Neural cell (in vitro differentiated cells): ENCODE data around the gene DSTN. TPM values are rescaled to one million over a fixed set of nuclear protein-coding genes. Genes with fewer than 3 reads are reported as not detected.

Experiments used
- H2AFZ ChIP-seq: fragments of 200-600, 300-800 bp; sonication (generic), shearing (Covaris generic); 2 replicates; pipeline ENCODE4 v1.6.0; 2014; ENCODE audit warnings: low read depth, mild to moderate bottlenecking, antibody characterized with exemption, low read length, moderate library complexity
- H3F3A ChIP-seq: fragments of 200-600 bp; shearing (Covaris generic); 2 replicates; pipeline ENCODE4 v1.6.1; 2016; ENCODE audit warnings: mild to moderate bottlenecking, moderate library complexity, mixed read lengths, antibody characterized with exemption, low read length; ENCODE audit not compliant: insufficient read depth, poor library complexity, severe bottlenecking
- H3K27ac ChIP-seq: fragments of 200-600, 300-800 bp; sonication (generic), shearing (Covaris generic); 2 replicates; pipeline ENCODE4 v1.5.1; 2014; ENCODE audit warnings: mild to moderate bottlenecking, low read length, moderate library complexity
- H3K27me3 ChIP-seq: fragments of 300-800, 200-600 bp; sonication (generic), shearing (Covaris generic); 2 replicates; pipeline ENCODE4 v1.6.0; 2014; ENCODE audit warnings: mild to moderate bottlenecking, low read depth, low read length, moderate library complexity; ENCODE audit not compliant: insufficient read depth
- H3K36me3 ChIP-seq: fragments of 300-800, 200-600 bp; sonication (generic), shearing (Covaris generic); 2 replicates; pipeline ENCODE4 v1.5.1; 2014; ENCODE audit warnings: mild to moderate bottlenecking, antibody characterized with exemption, low read length, moderate library complexity; ENCODE audit not compliant: insufficient read depth
- H3K4me2 ChIP-seq: fragments of 300-800, 200-600 bp; sonication (generic), shearing (Covaris generic); 2 replicates; pipeline ENCODE4 v1.6.0; 2014; ENCODE audit warnings: mild to moderate bottlenecking, low read length
- H3K4me3 ChIP-seq: fragments of 300-800, 200-600 bp; sonication (generic), shearing (Covaris generic); 2 replicates; pipeline ENCODE4 v1.5.1; 2014; ENCODE audit warnings: mild to moderate bottlenecking, low read length, moderate library complexity
- H3K79me2 ChIP-seq: fragments of 200-600 bp; shearing (Covaris generic); replicated peaks from 2 replicates; pipeline ENCODE4 v1.6.0; 2014; ENCODE audit warnings: mild to moderate bottlenecking, low read length, moderate library complexity; ENCODE audit not compliant: insufficient read depth
- H3K9ac ChIP-seq: fragments of 300-800, 200-600 bp; sonication (generic), shearing (Covaris generic); 2 replicates; pipeline ENCODE4 v1.6.1; 2016; ENCODE audit warnings: mild to moderate bottlenecking, low read length, mixed read lengths
- H3K9me2 ChIP-seq: fragments of 200-600 bp; shearing (Covaris generic); 2 replicates; pipeline ENCODE4 v1.6.1; 2016; ENCODE audit warnings: mild to moderate bottlenecking, low read length, mixed read lengths; ENCODE audit not compliant: insufficient read depth
- H3K9me3 ChIP-seq: fragments of 200-600, 300-800 bp; sonication (generic), shearing (Covaris generic); 2 replicates; pipeline ENCODE4 v1.6.1; 2016; ENCODE audit warnings: mild to moderate bottlenecking, mixed run types, low read length, moderate library complexity, mixed read lengths
- H4K20me1 ChIP-seq: fragments of 200-600 bp; shearing (Covaris generic); 2 replicates; pipeline ENCODE4 v1.6.1; 2016; ENCODE audit warnings: mild to moderate bottlenecking, mixed run types; ENCODE audit not compliant: insufficient read depth
- CTCF ChIP-seq: fragments of 450-650 bp; IDR thresholded peaks from 2 replicates; pipeline ENCODE4 v1.5.1; 2014; ENCODE audit warnings: antibody characterized with exemption, mild to moderate bottlenecking, moderate library complexity; ENCODE audit not compliant: poor library complexity, severe bottlenecking
- EP300 ChIP-seq: fragments of 450-650 bp; conservative IDR thresholded peaks from 2 replicates; pipeline ENCODE4 v1.6.1; 2014; ENCODE audit warnings: antibody characterized with exemption, mild to moderate bottlenecking, moderate library complexity; ENCODE audit not compliant: poor library complexity, severe bottlenecking
- EZH2 ChIP-seq: fragments of 200-600, 300-800 bp; shearing (Covaris generic), sonication (generic); IDR thresholded peaks from 2 replicates; pipeline ENCODE4 v1.6.1; 2014; ENCODE audit warnings: antibody characterized with exemption, low read length, borderline replicate concordance, mild to moderate bottlenecking; ENCODE audit not compliant: insufficient read depth, poor library complexity, severe bottlenecking
- MXI1 ChIP-seq: fragments of 450-650 bp; conservative IDR thresholded peaks from 2 replicates; pipeline ENCODE4 v1.6.1; 2014; ENCODE audit warnings: antibody characterized with exemption, mild to moderate bottlenecking; ENCODE audit not compliant: poor library complexity, severe bottlenecking
- POLR2AphosphoS5 ChIP-seq: IDR thresholded peaks from 2 replicates; pipeline ENCODE4 v1.6.1; 2012
- RAD21 ChIP-seq: fragments of 450-650 bp; conservative IDR thresholded peaks from 2 replicates; pipeline ENCODE4 v1.6.1; 2014; ENCODE audit warnings: antibody characterized with exemption, mild to moderate bottlenecking, moderate library complexity
- REST ChIP-seq: IDR thresholded peaks from 2 replicates; pipeline ENCODE4 v1.6.1; 2012; ENCODE audit warnings: borderline replicate concordance
- SMC3 ChIP-seq: fragments of 450-650 bp; conservative IDR thresholded peaks from 2 replicates; pipeline ENCODE4 v1.6.1; 2014; ENCODE audit warnings: antibody characterized with exemption, mild to moderate bottlenecking, moderate library complexity; ENCODE audit not compliant: poor library complexity
- TAF1 ChIP-seq: IDR thresholded peaks from 2 replicates; pipeline ENCODE4 v1.6.1; 2012; ENCODE audit warnings: low read depth
- polyA plus RNA-seq: library from polyadenylated mRNA; depleted of rRNA; stranded (reverse); fragments of >200 nt; gene quantifications from 2 replicates; pipeline ENCODE4 v1.2.3, GENCODE V29; 2014

The DSTN gene
- polyA plus RNA-seq, 1 donor from 2014 or later: 276 TPM

GRCh38 chr20:17608701-17609497 lies 39.0 kb downstream of the DSTN start:
- Histone ChIP-seq H4K20me1 (no peaks in the 10 kb centered on the region), H3K27me3 (no peaks in the 10 kb centered on the region), H3K36me3 (peaks cover 5% of the 10 kb centered on the region), H3K9me2 (no peaks in the 10 kb centered on the region), H2AFZ (no peak overlapping the region), H3K9ac (no peak overlapping the region), H3K27ac (no peak overlapping the region), H3K79me2 (no peaks in the 10 kb centered on the region), H3K4me3 (no peak overlapping the region), H3K9me3 (no peaks in the 10 kb centered on the region), H3K4me2 (no peak overlapping the region), H3F3A (no peaks in the 10 kb centered on the region)
- no peak for TF ChIP-seq EP300
- TF ChIP-seq POLR2AphosphoS5: no peak
- no peak for TF ChIP-seq MXI1
- TF ChIP-seq SMC3: no peak
- TF ChIP-seq REST: no peak
- TF ChIP-seq CTCF: no peak
- no peak for TF ChIP-seq RAD21
- no peak for TF ChIP-seq EZH2
- TF ChIP-seq TAF1: no peak

GRCh38 chr20:17609811-17610377 lies 40.0 kb downstream of the DSTN start:
- Histone ChIP-seq H3K9ac (no peak overlapping the region), H2AFZ (no peak overlapping the region), H3K9me3 (no peaks in the 10 kb centered on the region), H3K79me2 (no peaks in the 10 kb centered on the region), H3K4me2 (no peak overlapping the region), H3K4me3 (no peak overlapping the region), H3K36me3 (peaks cover 3% of the 10 kb centered on the region), H3K9me2 (no peaks in the 10 kb centered on the region), H3F3A (no peaks in the 10 kb centered on the region), H4K20me1 (no peaks in the 10 kb centered on the region), H3K27ac (no peak overlapping the region), H3K27me3 (no peaks in the 10 kb centered on the region)
- TF ChIP-seq POLR2AphosphoS5 (no peak), REST (no peak), SMC3 (no peak), MXI1 (no peak), CTCF (no peak), RAD21 (no peak), EP300 (no peak), EZH2 (no peak), TAF1 (no peak)
